HG03135 (cell line): Measurements from ENCODE around the gene EVPL.
"Not testable (repeated sequence)": the region's sequence is repeated elsewhere in the genome, so short reads cannot be mapped to it uniquely, and the experiment has no call there.

ENCODE experiments used
- ATAC-seq: cut with Tn5 transposase; IDR thresholded peaks from one replicate; pipeline ENCODE4 v1.9.1; 2021; ENCODE audit warnings: mild to moderate bottlenecking, moderate library complexity; ENCODE audit not compliant: unreplicated experiment

EVPL gene

DNA sequence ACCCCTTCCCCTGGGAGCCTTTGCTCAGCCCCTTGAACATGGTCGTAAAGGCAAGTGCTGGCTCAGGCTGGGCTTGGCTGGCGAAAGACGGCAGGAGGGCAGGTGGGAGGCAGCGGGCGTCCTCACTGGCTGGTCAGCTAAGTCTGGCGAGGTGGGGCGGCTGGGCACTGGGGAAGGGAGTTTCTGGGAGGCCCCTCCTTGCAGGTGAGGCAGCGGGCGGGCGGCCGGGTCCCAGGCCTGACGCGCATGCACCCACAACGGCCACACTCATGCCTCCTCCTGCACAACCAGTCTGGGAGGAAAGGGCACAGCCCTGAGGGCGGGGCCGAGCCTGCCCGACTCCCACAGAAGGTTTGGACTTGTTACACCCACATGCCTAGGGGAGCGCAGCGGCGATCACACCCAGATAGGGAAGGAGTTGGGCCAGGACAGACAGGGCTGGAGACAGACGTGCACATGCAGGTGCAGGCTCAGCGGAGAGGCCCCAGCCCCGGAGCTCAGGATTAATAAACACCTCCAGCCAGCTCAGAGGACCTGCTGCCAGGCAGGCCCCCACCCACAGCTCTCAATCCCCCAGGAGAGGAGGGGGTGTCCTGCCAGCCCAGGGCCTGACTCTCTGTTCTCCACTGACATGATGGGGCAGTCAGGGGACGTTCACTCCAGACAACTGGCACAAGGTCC, at the start of gene EVPL:
Gene EVPL (minus strand): TSS at position 148 of the 681 bp plus-strand sequence. CDS start 108 bp downstream, at position 40.
- no peak for ATAC-seq

DNA sequence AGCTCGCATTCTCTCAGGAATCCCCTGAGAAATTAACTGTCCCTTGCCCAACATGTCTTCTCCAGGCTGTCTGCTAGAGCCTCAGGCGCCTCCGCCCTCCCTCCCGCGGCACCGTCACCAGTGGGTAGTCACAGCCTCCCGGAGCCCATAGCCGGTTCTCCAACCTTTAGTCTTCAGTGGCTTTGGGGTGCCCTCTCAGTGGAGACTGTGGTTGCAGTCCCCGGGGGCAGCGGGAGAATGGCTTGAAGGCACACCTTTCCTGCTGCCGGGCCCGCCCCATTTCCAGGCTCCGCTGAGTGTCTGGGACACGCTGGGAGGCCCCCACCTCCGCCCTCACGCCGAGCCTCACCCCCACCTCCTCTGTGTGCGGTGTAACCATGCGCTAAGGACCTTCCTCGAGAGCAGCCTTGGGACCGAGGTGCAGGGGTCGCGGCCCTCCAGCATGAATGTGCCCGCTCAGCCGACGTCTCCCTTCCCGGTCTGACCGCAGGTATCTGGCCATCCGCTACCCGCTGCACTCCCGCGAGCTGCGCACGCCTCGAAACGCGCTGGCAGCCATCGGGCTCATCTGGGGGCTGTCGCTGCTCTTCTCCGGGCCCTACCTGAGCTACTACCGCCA, 49.1 kb upstream of the EVPL start:
- no peak for ATAC-seq

DNA sequence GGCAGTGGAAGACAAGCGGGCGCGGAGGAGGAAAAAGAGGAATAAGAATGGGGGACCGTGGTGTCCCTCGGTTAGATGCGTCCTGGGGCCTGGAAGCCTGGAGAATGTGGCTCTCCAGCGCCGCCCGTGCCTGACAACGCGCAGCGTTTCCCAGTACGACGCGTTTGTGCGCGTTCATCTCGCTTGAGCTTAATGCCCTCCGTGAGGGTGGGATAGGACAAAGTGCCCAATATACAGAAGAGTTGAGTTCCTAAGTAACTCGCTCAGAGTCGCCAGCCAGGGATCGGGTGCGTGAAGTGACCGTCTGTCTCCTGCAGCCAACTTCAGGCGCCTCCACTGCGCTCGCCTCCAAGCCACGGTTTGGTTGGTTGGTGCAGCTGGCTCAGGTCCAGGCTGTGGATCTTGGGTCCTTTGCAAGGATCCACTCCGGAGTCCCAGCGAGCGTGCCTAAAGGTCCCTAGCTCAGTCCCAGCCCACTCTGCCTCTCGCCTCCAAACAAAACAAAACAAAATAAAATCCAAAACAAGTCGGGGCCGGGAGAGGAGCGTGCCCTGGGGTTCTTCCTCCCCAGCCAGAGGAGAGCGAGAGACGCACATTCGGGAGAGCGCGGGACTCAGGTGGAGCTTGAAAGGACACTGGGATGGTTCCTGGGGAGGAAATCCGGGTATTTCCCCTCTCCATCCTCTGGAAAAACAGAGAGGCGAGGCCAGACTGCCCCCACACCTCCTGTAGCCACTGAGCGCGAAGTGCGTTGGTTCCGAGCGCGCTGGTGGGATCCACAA, 48.4 kb upstream of the EVPL start:
- ATAC-seq = no peak

- ATAC-seq = no peak
Observed at GRCh38 chr17:76074390-76075363, 47.6 kb upstream of the EVPL start, which contains the start of gene GALR2. Gene GALR2 (plus strand): TSS chr17:76074781. CDS start chr17:76074884, 103 bp downstream.

DNA sequence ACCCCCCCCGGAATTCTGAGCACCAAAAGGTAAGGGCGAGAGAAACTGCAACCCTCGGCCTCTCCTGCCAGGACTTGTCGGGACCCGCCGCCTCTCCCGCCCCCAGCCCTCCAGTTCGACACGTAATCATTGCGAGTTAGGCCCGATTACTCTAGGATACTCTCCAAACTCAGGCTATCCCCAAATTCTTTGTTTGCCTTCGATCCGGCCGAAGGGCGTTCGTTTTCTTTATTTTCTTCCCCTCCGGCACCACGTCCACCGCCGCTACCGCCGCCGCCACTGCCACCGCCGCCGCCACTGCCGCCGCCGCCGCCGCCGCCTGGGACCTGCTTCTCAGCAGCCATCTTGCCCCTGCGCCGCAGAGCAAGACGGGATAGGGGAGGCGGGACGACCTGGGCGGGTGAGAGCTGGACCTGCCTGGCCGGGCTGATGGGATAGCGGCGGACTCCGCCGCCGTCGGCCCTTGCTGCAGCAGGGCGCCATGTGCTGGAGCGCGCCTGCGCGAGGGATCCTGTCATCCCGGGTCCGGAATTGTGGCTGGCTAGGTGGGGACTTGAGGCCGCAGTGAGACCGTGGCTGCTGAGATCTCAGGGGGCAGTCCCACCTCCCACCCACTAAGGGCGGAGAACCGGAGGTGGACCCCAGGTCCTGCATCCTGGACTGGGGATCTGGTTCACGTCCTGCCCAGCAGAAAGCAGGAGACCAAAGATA, 45.2 kb upstream of the EVPL start, which contains the start of gene SRP68:
Gene SRP68 (minus strand): TSS at position 370 of the 711 bp plus-strand sequence. CDS start 26 bp downstream, at position 344.
- peak; percentile 79 for ATAC-seq

GRCh38 chr17:76071531-76072147, 44.5 kb upstream of the EVPL start:
- peak; percentile 13 for ATAC-seq

DNA sequence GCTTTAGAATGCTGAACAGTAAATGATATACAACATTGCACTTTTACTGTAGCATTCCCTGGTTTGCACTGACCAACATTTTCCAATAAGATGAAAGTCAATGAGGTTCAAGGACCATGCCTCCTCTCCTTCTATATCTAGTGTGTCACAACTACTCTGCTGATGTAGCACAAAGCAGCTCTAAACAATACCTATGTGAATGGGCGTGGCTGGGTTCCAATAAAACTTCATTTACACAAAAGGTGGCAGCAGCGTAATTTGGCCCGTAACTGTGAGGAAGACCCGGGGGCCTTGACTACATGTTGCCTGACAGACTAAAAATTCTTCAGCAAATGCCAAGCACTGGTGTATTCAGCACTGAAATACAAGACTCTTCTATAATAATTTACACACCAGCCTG, 38.7 kb upstream of the EVPL start:
- ATAC-seq = no peak

GRCh38 chr17:76063875-76064546, 36.9 kb upstream of the EVPL start:
- no peak for ATAC-seq

- ATAC-seq = not testable (repeated sequence)
Observed at GRCh38 chr17:76058264-76058663, 31.2 kb upstream of the EVPL start.

DNA sequence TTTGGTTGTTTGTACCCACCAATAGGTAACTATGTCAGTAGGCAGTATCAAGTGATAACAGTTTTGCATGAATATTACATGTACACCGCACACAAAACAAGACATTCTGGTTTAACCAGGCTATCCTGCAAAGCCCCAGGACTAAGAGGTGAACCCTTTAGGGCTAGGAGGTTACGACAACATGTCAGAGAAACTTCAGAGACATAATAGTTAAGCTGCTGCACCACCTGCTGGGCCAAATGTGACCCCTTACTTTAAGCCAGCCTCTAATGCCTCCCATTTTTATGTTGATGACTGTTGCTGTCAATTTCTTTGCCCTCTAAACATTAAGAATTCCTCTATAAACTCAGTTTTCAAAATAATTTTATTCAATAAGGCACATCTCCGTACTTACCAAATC, 29.8 kb upstream of the EVPL start:
- ATAC-seq = no peak

GRCh38 chr17:76054112-76054476, 27.0 kb upstream of the EVPL start:
- ATAC-seq = no peak

- no peak for ATAC-seq
Observed at GRCh38 chr17:76053246-76054111, 26.4 kb upstream of the EVPL start.

DNA sequence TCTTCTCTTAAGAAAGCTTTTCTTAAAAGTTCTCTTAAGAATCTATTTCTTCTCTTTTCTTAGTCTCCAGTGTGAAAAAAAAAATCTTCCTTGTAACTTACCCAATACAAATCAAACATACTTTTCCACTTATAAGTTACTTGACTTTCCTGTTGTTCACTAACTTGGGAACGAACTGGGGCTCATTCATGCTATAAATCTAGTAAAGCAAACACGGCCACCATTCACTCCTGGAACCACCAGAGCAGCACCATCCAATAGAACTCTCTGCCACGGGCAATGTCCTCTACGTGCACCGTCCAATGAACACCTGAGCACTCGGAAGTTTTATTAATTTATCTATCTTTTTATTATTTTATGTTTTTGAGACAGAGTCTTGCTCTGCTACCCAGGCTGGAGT, 24.5 kb upstream of the EVPL start:
- no peak for ATAC-seq

DNA sequence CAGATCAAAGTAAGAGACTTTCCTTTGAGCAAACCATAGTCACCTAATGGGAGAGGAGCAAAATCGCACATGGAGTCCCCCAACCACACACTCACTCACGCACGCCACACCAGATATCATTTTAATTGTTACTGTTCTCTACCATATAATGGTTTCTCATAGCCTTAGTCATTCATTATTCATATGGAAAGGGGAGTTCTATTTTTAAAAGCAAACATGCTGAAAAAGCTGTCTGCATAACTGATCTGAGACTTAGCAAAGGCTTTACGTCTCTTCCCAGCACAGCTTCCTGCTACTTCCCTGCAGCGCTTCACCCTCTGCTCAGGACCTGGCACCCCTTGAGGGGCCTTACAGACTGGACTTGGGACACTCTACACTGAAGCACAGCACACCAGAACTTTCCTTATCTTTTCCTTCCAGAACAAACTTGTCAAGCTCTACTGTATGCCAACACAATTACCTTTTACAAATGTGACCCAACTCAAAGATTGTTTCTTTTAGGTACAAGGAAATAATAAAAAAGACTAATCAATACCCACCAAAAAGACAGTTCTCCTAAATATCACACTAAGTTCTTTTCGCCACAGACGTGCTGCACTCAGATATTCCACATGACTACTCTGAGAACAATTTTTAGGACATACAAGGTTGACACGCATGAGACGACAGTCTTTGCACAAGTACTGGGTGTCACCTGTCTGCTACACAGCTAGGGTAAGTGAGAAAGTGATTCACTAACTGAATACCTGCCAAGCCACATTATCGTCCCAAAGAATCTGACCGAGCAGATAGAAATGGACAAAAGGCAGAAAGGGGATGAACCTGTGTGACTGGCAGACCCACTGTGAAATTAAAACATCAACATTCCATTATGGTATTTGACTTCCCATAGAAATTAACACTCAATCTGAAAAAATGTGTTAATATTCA, 23.7 kb upstream of the EVPL start:
- no peak for ATAC-seq

GRCh38 chr17:76049836-76050537, 22.9 kb upstream of the EVPL start:
- no peak for ATAC-seq

DNA sequence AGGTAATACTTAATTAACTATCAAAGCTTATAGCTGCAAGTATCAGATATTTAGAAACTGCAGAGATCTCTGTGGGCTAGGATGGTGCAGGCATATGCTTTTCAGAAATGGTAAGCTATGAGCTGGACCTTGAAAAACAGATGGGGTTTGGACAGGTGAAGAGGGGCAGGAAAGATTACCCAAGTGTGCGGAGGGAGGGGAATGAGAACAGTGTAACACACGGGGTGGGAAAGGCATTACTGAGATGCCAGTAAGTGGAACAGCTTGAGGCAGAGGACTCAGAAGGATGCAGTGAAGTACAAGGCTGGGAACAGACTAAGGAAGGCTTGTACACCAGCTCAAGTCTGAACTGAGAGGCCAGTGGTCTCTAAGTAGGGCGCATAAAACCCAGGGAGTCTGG, 22.1 kb upstream of the EVPL start:
- ATAC-seq = no peak
